WTC11 (cell line): Measurements from ENCODE around the gene XBP1. TPM values are rescaled to one million over a fixed set of nuclear protein-coding genes. Genes with fewer than 3 reads are reported as not detected.
A peak's percentile ranks its signal among the peaks of the same experiment; 100 is the strongest.

ENCODE experiments used
- ATAC-seq: fragments of 200-7000 bp; cut with Tn5 transposase; 2 replicates; pipeline ENCODE4 v1.10.0; 2021; ENCODE audit warnings: mild to moderate bottlenecking, moderate library complexity
- CTCF ChIA-PET: fragments of 300-600 bp; sonication (Branson Sonifier 250); formaldehyde crosslinking; loops from one replicate; lab custom pipeline; 2021; ENCODE audit warnings: antibody characterized with exemption; lab: Charles Lee
- POLR2A ChIA-PET: fragments of 350-600 bp; sonication (Branson Sonifier 250); formaldehyde crosslinking; loops from one replicate; lab custom pipeline; 2021; ENCODE audit warnings: antibody characterized with exemption; lab: Charles Lee
- DNase-seq: peaks from one replicate; pipeline ENCODE4 v3.0.0; 2021; ENCODE audit warnings: low spot score
- H3K27ac Mint-ChIP-seq: 2 replicates; pipeline ENCODE4 v1.8.0; 2021; ENCODE audit warnings: mixed read lengths
- H3K27me3 Mint-ChIP-seq: 2 replicates; pipeline ENCODE4 v1.8.0; 2021; ENCODE audit warnings: low read depth, mild to moderate bottlenecking, moderate library complexity, mixed read lengths
- H3K36me3 Mint-ChIP-seq: 2 replicates; pipeline ENCODE4 v1.8.0; 2021; ENCODE audit warnings: mixed read lengths
- H3K4me1 Mint-ChIP-seq: 2 replicates; pipeline ENCODE4 v1.8.0; 2022; ENCODE audit warnings: mixed read lengths
- H3K4me3 Mint-ChIP-seq: 2 replicates; pipeline ENCODE4 v1.8.0; 2021; ENCODE audit warnings: mild to moderate bottlenecking, moderate library complexity, mixed read lengths
- H3K9me3 Mint-ChIP-seq: 2 replicates; pipeline ENCODE4 v1.8.0; 2021; ENCODE audit warnings: mixed read lengths
- ATF2 ChIP-seq: sonication (generic); formaldehyde crosslinking; IDR thresholded peaks from 2 replicates; pipeline ENCODE4 v1.8.1; 2022; ENCODE audit warnings: low read depth, missing genetic modification reagents, borderline replicate concordance
- ATF6 ChIP-seq: sonication (generic); formaldehyde crosslinking; IDR thresholded peaks from 2 replicates; pipeline ENCODE4 v1.8.1; 2023; ENCODE audit warnings: mild to moderate bottlenecking, missing genetic modification reagents
- CREM ChIP-seq: sonication (generic); formaldehyde crosslinking; IDR thresholded peaks from 2 replicates; pipeline ENCODE4 v1.8.1; 2022; ENCODE audit warnings: mild to moderate bottlenecking, missing genetic modification reagents, moderate library complexity
- E2F1 ChIP-seq: sonication (generic); formaldehyde crosslinking; IDR thresholded peaks from 2 replicates; pipeline ENCODE4 v1.8.0; 2022; ENCODE audit warnings: mild to moderate bottlenecking, missing genetic modification reagents
- ESRRA ChIP-seq: sonication (generic); formaldehyde crosslinking; IDR thresholded peaks from 2 replicates; pipeline ENCODE4 v1.8.1; 2022; ENCODE audit warnings: mild to moderate bottlenecking, missing genetic modification reagents, borderline replicate concordance
- FOXJ3 ChIP-seq: sonication (generic); formaldehyde crosslinking; IDR thresholded peaks from 2 replicates; pipeline ENCODE4 v1.9.0; 2021; ENCODE audit warnings: missing genetic modification reagents, mild to moderate bottlenecking, borderline replicate concordance
- FOXK1 ChIP-seq: sonication (generic); formaldehyde crosslinking; IDR thresholded peaks from 2 replicates; pipeline ENCODE4 v1.8.0; 2022; ENCODE audit warnings: mild to moderate bottlenecking, moderate library complexity, missing genetic modification reagents
- GABPB1 ChIP-seq: sonication (generic); formaldehyde crosslinking; IDR thresholded peaks from 2 replicates; pipeline ENCODE4 v1.8.1; 2023; ENCODE audit warnings: mild to moderate bottlenecking, missing genetic modification reagents
- GRHL2 ChIP-seq: fragments of 250-450 bp; sonication (Bioruptor Pico); IDR thresholded peaks from 2 replicates; pipeline ENCODE4 v1.8.0; 2022; ENCODE audit warnings: mild to moderate bottlenecking, moderate library complexity; ENCODE audit not compliant: insufficient replicate concordance, severe bottlenecking
- JUN ChIP-seq: sonication (generic); formaldehyde crosslinking; IDR thresholded peaks from 2 replicates; pipeline ENCODE4 v1.8.0; 2023; ENCODE audit warnings: mild to moderate bottlenecking, missing genetic modification reagents
- NFE2L1 ChIP-seq: sonication (generic); formaldehyde crosslinking; IDR thresholded peaks from 2 replicates; pipeline ENCODE4 v1.8.1; 2023; ENCODE audit warnings: missing genetic modification reagents
- NFYB ChIP-seq: sonication (generic); formaldehyde crosslinking; conservative IDR thresholded peaks from 2 replicates; pipeline ENCODE4 v1.8.0; 2022; ENCODE audit warnings: low read depth, missing genetic modification reagents
- NR2C2 ChIP-seq: sonication (generic); formaldehyde crosslinking; IDR thresholded peaks from 2 replicates; pipeline ENCODE4 v1.8.0; 2022; ENCODE audit warnings: mild to moderate bottlenecking, missing genetic modification reagents
- NR3C1 ChIP-seq: sonication (generic); formaldehyde crosslinking; conservative IDR thresholded peaks from 2 replicates; pipeline ENCODE4 v1.8.1; 2023; ENCODE audit warnings: low read depth, mild to moderate bottlenecking, missing genetic modification reagents
- PRDM15 ChIP-seq: sonication (generic); formaldehyde crosslinking; IDR thresholded peaks from 2 replicates; pipeline ENCODE4 v1.8.0; 2022; ENCODE audit warnings: missing genetic modification reagents
- SMAD3 ChIP-seq: sonication (generic); formaldehyde crosslinking; IDR thresholded peaks from 2 replicates; pipeline ENCODE4 v1.8.0; 2022; ENCODE audit warnings: missing genetic modification reagents, mild to moderate bottlenecking, borderline replicate concordance
- USF1 ChIP-seq: sonication (generic); formaldehyde crosslinking; IDR thresholded peaks from 2 replicates; pipeline ENCODE4 v1.8.0; 2022; ENCODE audit warnings: mild to moderate bottlenecking, missing genetic modification reagents
- USF2 ChIP-seq: sonication (generic); formaldehyde crosslinking; IDR thresholded peaks from 2 replicates; pipeline ENCODE4 v1.8.1; 2023; ENCODE audit warnings: mild to moderate bottlenecking, missing genetic modification reagents, moderate library complexity
- ZBTB43 ChIP-seq: sonication (generic); formaldehyde crosslinking; IDR thresholded peaks from 2 replicates; pipeline ENCODE4 v1.8.1; 2023; ENCODE audit warnings: mild to moderate bottlenecking, missing genetic modification reagents
- ZNF121 ChIP-seq: sonication (generic); formaldehyde crosslinking; IDR thresholded peaks from 2 replicates; pipeline ENCODE4 v1.8.0; 2023; ENCODE audit warnings: missing genetic modification reagents
- ZNF232 ChIP-seq: sonication (generic); formaldehyde crosslinking; IDR thresholded peaks from 2 replicates; pipeline ENCODE4 v1.8.0; 2022; ENCODE audit warnings: mild to moderate bottlenecking, missing genetic modification reagents
- ZNF263 ChIP-seq: sonication (generic); formaldehyde crosslinking; IDR thresholded peaks from 2 replicates; pipeline ENCODE4 v1.8.1; 2022; ENCODE audit warnings: low read depth, mild to moderate bottlenecking, moderate library complexity, missing genetic modification reagents
- ZNF416 ChIP-seq: fragments of 250-450 bp; sonication (Bioruptor Pico); IDR thresholded peaks from 2 replicates; pipeline ENCODE4 v1.9.0; 2021; ENCODE audit warnings: mild to moderate bottlenecking, inconsistent platforms
- total RNA-seq: library from RNA; stranded (reverse); gene quantifications from 3 replicates; pipeline ENCODE4 v1.2.3, GENCODE V29; 2021

XBP1 gene
- total RNA-seq, 1 experiment from 2014 or later: 127 TPM

- TF ChIP-seq NR2C2 (CRISPR knock-in tag): 0 out of 2 replicates have a peak, but pooled peaks have one; percentile 22
- TF ChIP-seq ATF2 (CRISPR knock-in tag): no peak
- TF ChIP-seq NFE2L1: peak; percentile 55; the same call in 1 of the 2 replicates
- peak; percentile 75; the same call in 1 of the 2 replicates for TF ChIP-seq GABPB1 (CRISPR knock-in tag)
- peak; percentile 48; the same call in 1 of the 2 replicates for TF ChIP-seq SMAD3
- no peak for TF ChIP-seq ATF6 (CRISPR knock-in tag)
- peak; percentile 50; the same call in 1 of the 2 replicates for TF ChIP-seq ZBTB43 (CRISPR knock-in tag)
- TF ChIP-seq JUN: no peak
- peak; percentile 82 for TF ChIP-seq NFYB (CRISPR knock-in tag)
- peak; percentile 41; the same call in 1 of the 2 replicates for TF ChIP-seq ESRRA
- TF ChIP-seq GRHL2: no peak
- peak; percentile 80 for TF ChIP-seq CREM (CRISPR knock-in tag)
- 0 out of 2 replicates have a peak, but pooled peaks have one; percentile 29 for TF ChIP-seq PRDM15 (CRISPR knock-in tag)
- peak; percentile 83 for TF ChIP-seq ZNF232 (CRISPR knock-in tag)
- TF ChIP-seq FOXK1: peak; percentile 26; the same call in 1 of the 2 replicates
- TF ChIP-seq, all 79 proteins: peak for 28
These were observed at the start of gene XBP1 (continued) for GRCh38 chr22:28800308-28801041.

- no peak for DNase-seq
- no peak overlapping the region for H3K27ac Mint-ChIP-seq
- H3K27me3 Mint-ChIP-seq: peaks cover 8% of the 10 kb centered on the region; the same call in 1 of the 2 replicates
- peaks cover 7% of the 10 kb centered on the region for H3K36me3 Mint-ChIP-seq
- ATAC-seq: no peak
- ChIA-PET CTCF (no interaction called here), POLR2A (no interaction called here)
- no peak overlapping the region for H3K4me3 Mint-ChIP-seq
- no peaks in the 10 kb centered on the region for H3K4me1 Mint-ChIP-seq
- peaks cover 13% of the 10 kb centered on the region for H3K9me3 Mint-ChIP-seq
- no peak for TF ChIP-seq NR3C1 (CRISPR knock-in tag)
- no peak for TF ChIP-seq CREM (CRISPR knock-in tag)
- TF ChIP-seq E2F1: no peak
- TF ChIP-seq USF1: no peak
- no peak for TF ChIP-seq ATF6 (CRISPR knock-in tag)
- TF ChIP-seq ZNF232 (CRISPR knock-in tag): no peak
- no peak for TF ChIP-seq GABPB1 (CRISPR knock-in tag)
- TF ChIP-seq FOXJ3 (CRISPR knock-in tag): no peak
- no peak for TF ChIP-seq ZNF416 (CRISPR knock-in tag)
- no peak for TF ChIP-seq ZNF263 (CRISPR knock-in tag)
- no peak for TF ChIP-seq USF2 (CRISPR knock-in tag)
- TF ChIP-seq ZNF121 (CRISPR knock-in tag): no peak
These were observed 46.6 kb upstream of the XBP1 start for GRCh38 chr22:28846994-28847393.
